AG20443 (cell line): ENCODE results near the gene MOGAT1.
"Not testable (repeated sequence)": the region's sequence is repeated elsewhere in the genome, so short reads cannot be mapped to it uniquely, and the experiment has no call there.

Source experiments
- DNase-seq: peaks from one replicate; pipeline ENCODE4 v3.0.0; 2012; ENCODE audit warnings: low spot score, mixed read lengths

Gene MOGAT1

DNA sequence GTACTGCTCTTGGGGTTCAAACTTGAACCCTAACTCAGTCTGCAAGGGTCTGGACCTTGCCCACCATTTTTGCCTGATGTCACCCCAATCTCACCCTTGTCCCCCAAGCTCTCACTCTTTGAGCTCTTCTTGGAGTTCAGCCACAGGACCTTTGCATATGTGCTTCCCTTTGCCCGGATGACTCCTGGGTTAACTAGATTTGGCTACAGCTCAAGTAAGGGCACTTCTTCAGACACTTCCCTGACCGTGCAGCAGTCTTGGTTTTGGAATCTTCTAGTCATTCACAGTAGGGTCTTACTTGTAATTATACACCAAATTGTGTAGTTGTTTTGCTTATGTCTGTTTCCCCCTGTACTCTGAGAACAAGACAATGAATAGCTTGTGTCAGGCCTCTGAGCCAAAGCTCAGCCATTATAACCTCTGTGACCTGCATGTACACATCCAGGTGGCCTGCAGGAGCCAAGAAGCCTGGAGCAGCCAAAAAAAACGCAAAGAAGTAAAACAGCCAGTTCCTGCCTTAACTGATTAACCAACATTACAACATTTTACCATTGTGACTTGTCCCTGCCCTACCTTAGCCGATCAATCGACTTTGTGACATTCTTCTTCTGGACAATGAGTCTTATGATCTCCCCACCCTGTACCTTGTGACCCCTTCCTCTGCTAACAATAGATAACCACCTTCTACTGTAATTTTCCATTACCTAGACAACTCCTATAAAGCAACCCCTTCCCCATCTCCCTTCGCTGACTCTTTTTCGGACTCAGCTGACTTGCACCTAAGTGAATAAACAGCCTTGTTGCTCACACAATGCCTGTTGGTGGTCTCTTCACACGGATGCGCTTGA lies 1.0 kb upstream of the MOGAT1 start:
- DNase-seq: no peak

DNA sequence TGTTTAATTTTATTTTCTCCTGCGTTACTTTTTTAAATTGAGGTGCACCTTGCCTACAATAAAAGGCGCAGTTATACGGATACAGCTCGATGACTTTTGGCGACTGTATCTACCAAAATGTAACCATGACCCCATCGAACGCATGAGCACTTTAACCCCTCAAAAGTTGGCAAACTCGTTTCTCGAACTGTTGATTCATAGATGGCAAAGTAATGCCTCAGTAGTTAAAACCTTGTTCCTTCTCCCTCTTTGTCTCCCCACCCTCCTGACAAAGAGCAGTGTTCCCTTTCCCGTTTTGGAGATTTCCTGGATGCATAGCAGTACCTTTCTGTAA lies 577 bp downstream of the MOGAT1 start:
- no peak for DNase-seq

DNA sequence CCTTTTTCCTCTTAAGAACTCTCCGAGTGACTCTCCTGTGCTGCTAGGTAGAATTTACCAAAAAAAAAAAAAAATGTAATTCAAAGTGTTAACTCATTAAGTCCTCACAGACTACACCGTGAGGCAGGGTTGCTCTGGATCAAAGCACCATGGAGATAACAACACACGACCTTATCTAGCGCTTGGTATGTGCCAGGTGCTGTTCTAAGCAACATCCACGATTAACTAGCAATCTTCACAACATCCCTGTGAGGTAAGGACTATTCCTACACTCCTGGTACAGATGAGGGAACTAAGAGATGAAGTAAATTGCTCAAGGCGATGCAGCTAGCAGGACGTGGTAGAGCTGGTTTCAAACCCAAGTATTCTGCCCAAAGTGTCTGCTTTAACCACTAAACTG lies 1.8 kb downstream of the MOGAT1 start:
- DNase-seq: no peak

GRCh38 chr2:222673883-222674282 lies 2.4 kb downstream of the MOGAT1 start:
- no peak for DNase-seq

DNA sequence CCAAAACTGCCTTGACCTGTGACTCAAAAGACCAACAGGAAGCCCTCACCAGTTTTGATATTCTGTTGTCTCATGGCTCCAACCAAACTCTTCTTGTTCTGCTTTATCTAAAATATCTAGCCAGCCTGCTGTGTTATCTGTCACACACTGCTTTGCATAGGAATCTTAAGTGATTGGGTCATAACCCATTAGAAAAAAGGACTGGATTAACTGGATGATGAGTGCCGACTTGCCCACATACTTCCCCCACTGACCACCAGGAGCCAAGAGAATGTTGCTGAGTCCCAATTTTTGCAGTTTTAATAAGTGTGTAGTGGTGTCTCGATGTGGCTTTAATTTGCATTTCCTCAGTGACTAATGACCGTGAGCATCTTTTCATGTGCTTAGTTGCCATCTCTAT lies 6.5 kb downstream of the MOGAT1 start:
- no peak for DNase-seq

DNA sequence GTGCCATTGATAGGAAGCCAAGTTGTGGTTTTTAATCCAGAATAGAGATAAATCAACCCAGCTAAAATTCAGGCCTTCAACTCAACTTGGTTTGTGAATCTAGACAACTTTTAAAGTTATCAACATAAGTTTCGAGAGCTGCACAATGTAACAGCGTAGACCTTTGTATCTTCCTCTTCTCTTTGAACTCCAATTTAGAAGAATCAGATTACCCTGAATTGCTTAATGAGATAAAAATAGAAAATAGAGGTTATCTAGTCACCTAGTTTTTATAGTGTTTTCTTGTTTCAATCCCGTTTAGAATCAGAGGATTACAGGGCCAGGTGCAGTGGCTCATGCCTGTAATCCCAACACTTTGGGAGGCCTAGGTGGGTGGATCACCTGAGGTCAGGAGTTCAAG lies 12.3 kb downstream of the MOGAT1 start:
- DNase-seq: no peak

DNA sequence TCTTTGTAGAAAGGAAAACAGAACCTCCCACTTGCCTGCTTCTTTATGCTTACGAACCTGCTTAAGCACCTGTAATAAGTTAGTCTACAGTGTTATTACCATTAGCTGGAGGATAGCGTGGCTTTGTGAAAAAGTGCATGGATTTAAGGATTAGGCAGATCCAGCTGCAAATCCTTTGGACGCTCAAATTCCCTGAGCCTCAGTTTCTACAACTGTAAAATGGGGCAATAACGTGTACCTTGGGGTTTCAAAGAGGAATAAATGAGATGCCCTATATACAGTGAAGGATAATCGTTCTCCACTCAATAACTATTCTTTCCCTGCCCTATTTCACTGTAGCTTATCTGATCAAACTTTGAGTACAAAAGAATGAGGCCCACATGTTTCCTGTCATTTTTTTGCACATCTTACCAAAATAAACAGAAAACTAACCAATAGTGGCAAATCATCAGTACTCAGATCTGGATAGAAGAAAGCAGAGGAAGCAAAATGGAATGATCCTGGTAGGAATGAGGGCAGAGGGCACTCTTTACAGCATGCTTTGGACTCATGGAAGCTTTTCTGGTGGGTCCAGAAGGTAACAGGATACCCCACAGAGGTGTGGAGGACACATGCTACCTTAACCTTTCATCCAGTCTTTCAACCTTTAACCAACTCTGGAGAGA lies 14.8 kb downstream of the MOGAT1 start:
- DNase-seq: no peak

GRCh38 chr2:222688917-222689316 lies 17.5 kb downstream of the MOGAT1 start:
- peak; percentile 15 for DNase-seq

DNA sequence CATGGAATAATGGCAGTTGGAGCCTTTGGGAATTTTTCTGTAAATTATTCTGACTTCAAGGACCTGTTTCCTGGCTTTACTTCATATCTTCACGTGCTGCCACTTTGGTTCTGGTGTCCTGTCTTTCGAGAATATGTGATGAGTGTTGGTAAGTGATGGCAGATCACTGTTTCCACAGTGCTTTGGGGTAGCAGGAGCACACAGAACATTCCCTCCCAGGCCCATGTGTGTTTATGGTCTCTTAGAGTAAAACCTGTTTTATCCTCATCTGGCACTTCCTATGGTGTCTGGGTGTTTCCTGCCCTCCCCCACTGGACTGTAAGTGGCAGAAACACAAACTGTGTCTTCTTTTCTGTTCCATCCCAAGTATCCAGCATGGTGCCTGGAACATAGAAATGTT lies 17.9 kb downstream of the MOGAT1 start:
- DNase-seq: no peak

GRCh38 chr2:222690564-222691200 lies 19.2 kb downstream of the MOGAT1 start:
- DNase-seq: peak; percentile 92

DNA sequence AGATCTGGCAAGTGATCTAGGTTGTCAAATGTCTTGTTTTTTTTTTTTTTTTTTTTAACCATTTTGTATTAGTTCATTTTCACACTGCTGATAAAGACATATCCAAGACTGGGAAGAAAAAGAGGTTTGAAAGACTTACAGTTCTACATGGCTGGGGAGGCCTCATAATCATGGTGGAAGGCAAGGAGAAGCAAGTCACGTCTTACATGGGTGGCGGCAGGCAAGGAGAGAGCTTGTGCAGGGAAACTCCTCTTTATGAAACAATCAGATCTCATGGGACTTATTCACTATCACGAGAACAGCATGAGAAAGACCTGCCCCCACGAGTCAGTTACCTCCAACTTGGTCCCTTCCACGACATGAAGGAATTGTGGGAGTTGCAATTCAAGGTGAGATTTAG lies 22.0 kb downstream of the MOGAT1 start:
- not testable (repeated sequence) for DNase-seq

GRCh38 chr2:222693837-222694236 lies 22.4 kb downstream of the MOGAT1 start:
- no peak for DNase-seq

- DNase-seq: no peak
Observed at GRCh38 chr2:222698276-222698675, 26.8 kb downstream of the MOGAT1 start.

DNA sequence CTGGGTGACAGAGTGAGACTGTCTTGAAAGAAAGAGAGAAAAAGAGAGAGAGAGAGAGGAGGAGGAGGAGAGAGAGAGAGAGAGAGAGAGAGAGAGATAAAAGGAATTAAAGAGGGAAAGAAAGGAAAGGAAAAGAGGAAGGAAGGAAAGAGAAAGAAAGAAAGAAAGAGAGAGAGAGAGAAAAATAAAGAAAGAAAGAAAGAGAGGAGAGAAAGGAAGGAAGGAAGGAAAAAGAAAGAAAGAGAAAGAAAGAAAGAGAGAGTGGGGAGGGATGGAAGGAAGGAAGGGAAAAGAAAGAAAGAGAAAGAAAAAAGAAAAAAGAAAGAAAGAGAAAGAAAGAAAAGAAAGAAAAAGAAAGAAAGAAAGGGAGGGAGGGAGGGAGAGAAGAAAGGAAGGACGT lies 29.8 kb downstream of the MOGAT1 start:
- DNase-seq: no peak

DNA sequence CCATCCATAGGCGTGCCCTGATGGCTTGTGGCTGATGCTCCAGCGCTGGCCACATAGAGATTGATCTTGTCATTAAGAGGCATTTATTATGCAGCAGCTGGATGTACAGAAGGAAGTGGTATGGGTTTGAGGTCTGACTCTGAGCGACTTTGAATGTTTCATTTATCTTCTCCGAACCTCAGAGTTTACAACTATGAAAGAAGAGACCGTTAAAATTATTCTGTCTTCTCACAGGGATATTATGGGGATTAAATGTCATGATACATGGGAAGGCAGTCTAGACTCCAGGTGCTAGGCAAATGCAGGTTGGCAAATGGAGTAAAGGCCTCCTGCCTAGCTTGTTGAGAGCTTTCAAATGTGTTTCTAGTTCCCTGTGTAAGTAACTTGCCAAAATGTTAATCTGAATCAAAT lies 30.3 kb downstream of the MOGAT1 start:
- no peak for DNase-seq

GRCh38 chr2:222703091-222703490 lies 31.6 kb downstream of the MOGAT1 start:
- no peak for DNase-seq

- DNase-seq: peak; percentile 23
Observed at GRCh38 chr2:222703886-222704285, 32.4 kb downstream of the MOGAT1 start.

- no peak for DNase-seq
Observed at GRCh38 chr2:222706616-222707015, 35.2 kb downstream of the MOGAT1 start.

DNA sequence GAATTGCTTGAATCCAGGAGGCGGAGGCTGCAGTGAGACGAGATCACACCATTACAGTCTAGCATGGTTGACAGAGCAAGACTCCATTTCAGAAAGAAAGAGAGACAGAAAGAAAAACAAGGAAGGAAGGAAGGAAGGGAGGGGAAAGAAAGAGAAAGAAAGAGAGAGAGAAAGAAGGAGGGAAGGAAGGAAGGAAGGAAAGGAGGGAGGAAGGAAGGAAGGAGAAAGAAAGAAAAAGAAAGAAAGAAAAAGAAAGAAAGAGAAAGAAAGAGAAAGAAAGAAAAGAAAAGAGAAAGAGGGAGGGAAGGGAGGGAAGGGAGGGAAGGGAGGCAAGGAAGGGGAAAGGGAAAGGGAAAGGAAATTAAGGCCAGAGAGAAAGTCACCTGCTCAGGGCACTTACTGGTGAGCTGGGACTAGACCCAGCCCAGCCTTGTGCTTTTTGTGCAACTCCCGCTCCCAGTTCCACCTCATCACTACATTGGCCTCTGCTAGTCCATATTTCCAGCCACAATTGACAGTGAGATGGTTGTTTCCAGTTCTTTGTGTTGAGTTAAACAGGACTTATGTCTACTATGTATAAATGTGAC lies 35.7 kb downstream of the MOGAT1 start:
- no peak for DNase-seq

GRCh38 chr2:222707689-222708273 lies 36.3 kb downstream of the MOGAT1 start:
- DNase-seq: peak; percentile 9

- peak; percentile 59 for DNase-seq
Observed at GRCh38 chr2:222708274-222708710, 36.8 kb downstream of the MOGAT1 start.

GRCh38 chr2:222709191-222709891 lies 37.9 kb downstream of the MOGAT1 start:
- peak; percentile 88 for DNase-seq
